Neural progenitor cell (in vitro differentiated cells): ENCODE measurements around the gene CRIP3.

ENCODE experiments used
- CTCF ChIP-seq: fragments of 200-600 bp; sonication (generic); IDR thresholded peaks from 2 replicates; pipeline ENCODE4 v1.5.1; 2017; ENCODE audit warnings: antibody characterized with exemption, mild to moderate bottlenecking
- EZH2 ChIP-seq: fragments of 200-600 bp; sonication (generic); IDR thresholded peaks from 2 replicates; pipeline ENCODE4 v1.6.1; 2017; ENCODE audit warnings: antibody characterized with exemption, mild to moderate bottlenecking, moderate library complexity
- EZH2phosphoT487 ChIP-seq: fragments of 200-600 bp; sonication (generic); IDR thresholded peaks from 2 replicates; pipeline ENCODE4 v1.6.1; 2017; ENCODE audit warnings: antibody characterized with exemption

- TF ChIP-seq EZH2phosphoT487 (no peak), CTCF (no peak), EZH2 (no peak)
Measured at GRCh38 chr6:43283905-43284304, 24.7 kb downstream of the CRIP3 start.
